Ammon's horn (tissue), 1 donor: ENCODE results near the gene CD2BP2.

ENCODE experiments used
- DNase-seq: peaks from one replicate; pipeline ENCODE4 v3.0.0-alpha.2; 2016; ENCODE audit warnings: low spot score

CD2BP2 gene

GRCh38 chr16:30378236-30379157 lies 23.4 kb upstream of the CD2BP2 start:
- DNase-seq = peak; percentile 99

GRCh38 chr16:30377812-30378235 lies 22.7 kb upstream of the CD2BP2 start:
- peak; percentile 99 for DNase-seq

- DNase-seq = no peak
Observed at GRCh38 chr16:30377050-30377811, 22.1 kb upstream of the CD2BP2 start.

- DNase-seq = no peak
Observed at GRCh38 chr16:30376461-30376902, 21.4 kb upstream of the CD2BP2 start.

- DNase-seq = no peak
Observed at GRCh38 chr16:30375864-30376263, 20.8 kb upstream of the CD2BP2 start.

GRCh38 chr16:30374538-30374937 lies 19.4 kb upstream of the CD2BP2 start, which contains the start of gene MYL11:
Gene MYL11, plus strand, starts transcription at chr16:30374802. Its CDS starts 56 bp downstream, at chr16:30374858.
- no peak for DNase-seq

- DNase-seq = no peak
Observed at GRCh38 chr16:30372725-30373124, 17.6 kb upstream of the CD2BP2 start.

- no peak for DNase-seq
Observed at GRCh38 chr16:30372038-30372712, 17.1 kb upstream of the CD2BP2 start.

- no peak for DNase-seq
Observed at GRCh38 chr16:30371248-30371816, 16.2 kb upstream of the CD2BP2 start.

- DNase-seq = peak; percentile 100
Observed at GRCh38 chr16:30370456-30371247, 15.5 kb upstream of the CD2BP2 start, which contains the start of gene TBC1D10B. Gene TBC1D10B, minus strand, starts transcription at chr16:30370494. Its CDS starts 311 bp downstream, at chr16:30370183.

- no peak for DNase-seq
Observed at GRCh38 chr16:30369938-30370455, 14.9 kb upstream of the CD2BP2 start.

- no peak for DNase-seq
Observed at GRCh38 chr16:30369091-30369937, 14.2 kb upstream of the CD2BP2 start.

GRCh38 chr16:30368792-30369090 lies 13.6 kb upstream of the CD2BP2 start:
- no peak for DNase-seq

GRCh38 chr16:30368122-30368791 lies 13.1 kb upstream of the CD2BP2 start:
- no peak for DNase-seq

- DNase-seq = no peak
Observed at GRCh38 chr16:30367349-30368009, 12.4 kb upstream of the CD2BP2 start.

- no peak for DNase-seq
Observed at GRCh38 chr16:30366511-30366910, 11.4 kb upstream of the CD2BP2 start.

GRCh38 chr16:30365200-30365599 lies 10.1 kb upstream of the CD2BP2 start:
- no peak for DNase-seq

GRCh38 chr16:30361180-30361579 lies 6.1 kb upstream of the CD2BP2 start:
- DNase-seq = no peak

- no peak for DNase-seq
Observed at GRCh38 chr16:30359871-30360170, 4.7 kb upstream of the CD2BP2 start.
